GM10847 (cell line): Measurements from ENCODE around the gene TRABD.

Experiments
- POLR2A ChIP-seq: IDR thresholded peaks from 2 replicates; pipeline ENCODE4 v1.6.1; 2011; ENCODE audit not compliant: insufficient read length; ENCODE audit errors: extremely low read depth

TRABD gene

GRCh38 chr22:50216055-50216683, 30.5 kb downstream of the TRABD start:
- no peak for TF ChIP-seq POLR2A

- TF ChIP-seq POLR2A, result no peak
Observed at GRCh38 chr22:50216684-50217520, 31.2 kb downstream of the TRABD start.

- no peak for TF ChIP-seq POLR2A
Observed at GRCh38 chr22:50217543-50218152, 31.9 kb downstream of the TRABD start.

- TF ChIP-seq POLR2A, result no peak
Observed at GRCh38 chr22:50218153-50218995, 32.7 kb downstream of the TRABD start.

- no peak for TF ChIP-seq POLR2A
Observed at GRCh38 chr22:50218996-50219727, 33.4 kb downstream of the TRABD start.

GRCh38 chr22:50219800-50220602, 34.3 kb downstream of the TRABD start:
- TF ChIP-seq POLR2A, result no peak

GRCh38 chr22:50220603-50221409, 35.1 kb downstream of the TRABD start:
- no peak for TF ChIP-seq POLR2A

- no peak for TF ChIP-seq POLR2A
Observed at GRCh38 chr22:50221410-50222300, 35.9 kb downstream of the TRABD start.

GRCh38 chr22:50222508-50222907, 36.8 kb downstream of the TRABD start:
- no peak for TF ChIP-seq POLR2A

GRCh38 chr22:50224071-50224470, 38.4 kb downstream of the TRABD start:
- TF ChIP-seq POLR2A, result no peak

GRCh38 chr22:50225200-50225969, 39.7 kb downstream of the TRABD start:
- TF ChIP-seq POLR2A, result no peak
